Left cardiac atrium (tissue), 4 donors: ENCODE results near the gene C2orf49. TPM values are rescaled to one million over a fixed set of nuclear protein-coding genes. Genes with fewer than 3 reads are reported as not detected.

Experiments used
- ATAC-seq, 2 donors: fragments of 200-7000 bp; cut with Tn5 transposase; one replicate each; pipeline ENCODE4 v1.9.1; 2020; ENCODE audit warnings: mild to moderate bottlenecking in 2 of 2, moderate library complexity in 2 of 2
- DNase-seq: peaks from one replicate; pipeline ENCODE4 v3.0.0-alpha.2; 2020
- intact Hi-C, 2 donors: fragments of 100-400 bp; cut with DNase I; formaldehyde crosslinking; loops; one replicate each; pipeline versions ENCODE4 v1.14.1 to v1.15.1; 2022 to 2023
- long read RNA-seq: library from polyadenylated mRNA; unstranded; transcript quantifications from one replicate; pipeline ENCODE4 v2.0.0, GENCODE V29; 2021
- total RNA-seq, 2 donors: library from RNA; stranded (reverse); fragmentation: NEBNext Ultra II Directional; extraction: Animal tissue kit (Norgen Biotek cat#: 25700); gene quantifications; one replicate each; pipeline ENCODE4 v1.2.1, GENCODE V29; 2021
- donor health status: DM: no; HTN: yes; CAD: no.
- donor health status: DM: no; HTN: yes; CAD: no; lungs with severe emphysema.
- donor health status: DM: yes; HTN: yes; CAD: no.
- donor health status: Dilated cardiomyopathy.

C2orf49 gene
- total RNA-seq: 10 to 100 TPM; 15.6 to 16.2 TPM
- long read RNA-seq, full-length matches to known transcripts: 1 of 1 reads
- long read RNA-seq, partial matches to known transcripts: 0 of 1 reads
- long read RNA-seq, other reads (novel, unspliced or antisense): 0 of 1 reads

GRCh38 chr2:105337122-105338019, at the start of gene C2orf49:
C2orf49 (plus strand) TSS chr2:105337540; CDS start chr2:105337588, 48 bp downstream.
- peak; percentile 98 for ATAC-seq
- intact Hi-C loops: no loop called here
- peak; percentile 92 for DNase-seq

DNA sequence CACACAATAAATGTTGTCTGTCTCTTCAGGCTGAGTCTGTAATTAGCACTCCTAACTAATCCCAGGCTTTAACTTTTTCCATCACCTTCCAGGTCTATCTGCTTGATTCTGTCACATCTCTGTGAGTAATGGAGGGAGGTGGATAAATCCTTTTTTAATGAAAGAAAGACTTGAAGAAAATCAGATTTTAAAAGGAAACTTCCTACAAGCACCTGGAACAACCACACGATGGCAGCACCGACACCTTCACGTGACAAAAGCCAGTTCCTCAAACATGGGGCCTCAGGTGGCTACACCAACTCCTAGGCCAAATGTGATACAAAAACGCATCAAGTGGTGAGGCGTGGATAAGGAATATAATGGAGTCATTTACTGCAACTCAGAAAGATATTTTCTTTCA, 49.6 kb upstream of the C2orf49 start:
- intact Hi-C loops: no loop called here

DNA sequence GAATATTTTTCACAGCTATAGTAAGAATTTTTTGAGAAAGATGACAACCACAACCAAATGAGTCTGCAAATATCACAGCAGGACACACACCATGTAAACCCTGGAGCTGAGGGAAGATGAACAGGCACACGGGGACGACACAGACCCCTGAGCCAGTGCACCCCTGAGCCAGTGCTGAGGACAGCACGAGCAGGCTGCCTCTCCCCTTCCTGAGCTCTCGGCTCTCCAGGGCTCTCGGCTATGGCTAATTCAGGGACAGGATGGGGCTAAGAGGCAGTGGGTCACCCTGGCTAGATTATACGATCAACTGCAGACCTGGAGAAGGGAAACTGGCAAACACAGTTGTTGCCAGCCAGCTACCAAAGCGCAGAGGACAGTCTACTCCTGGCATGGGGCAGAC, 49.2 kb upstream of the C2orf49 start:
- DNase-seq: no peak
- intact Hi-C loops: no loop called here
- no peak for ATAC-seq

More for the DNA sequence above, 49.6 kb upstream of the C2orf49 start:
- ATAC-seq (no peak), DNase-seq (no peak)

GRCh38 chr2:105290981-105291660, 46.2 kb upstream of the C2orf49 start:
- ATAC-seq: no peak
- DNase-seq: no peak
- intact Hi-C loops: no loop called here

- ATAC-seq: no peak
- intact Hi-C loops: no loop called here
- DNase-seq: no peak
Measured at GRCh38 chr2:105291981-105292380, 45.4 kb upstream of the C2orf49 start.

GRCh38 chr2:105294046-105294445, 43.3 kb upstream of the C2orf49 start:
- DNase-seq (no peak), ATAC-seq (no peak)
- intact Hi-C loops: no loop called here

DNA sequence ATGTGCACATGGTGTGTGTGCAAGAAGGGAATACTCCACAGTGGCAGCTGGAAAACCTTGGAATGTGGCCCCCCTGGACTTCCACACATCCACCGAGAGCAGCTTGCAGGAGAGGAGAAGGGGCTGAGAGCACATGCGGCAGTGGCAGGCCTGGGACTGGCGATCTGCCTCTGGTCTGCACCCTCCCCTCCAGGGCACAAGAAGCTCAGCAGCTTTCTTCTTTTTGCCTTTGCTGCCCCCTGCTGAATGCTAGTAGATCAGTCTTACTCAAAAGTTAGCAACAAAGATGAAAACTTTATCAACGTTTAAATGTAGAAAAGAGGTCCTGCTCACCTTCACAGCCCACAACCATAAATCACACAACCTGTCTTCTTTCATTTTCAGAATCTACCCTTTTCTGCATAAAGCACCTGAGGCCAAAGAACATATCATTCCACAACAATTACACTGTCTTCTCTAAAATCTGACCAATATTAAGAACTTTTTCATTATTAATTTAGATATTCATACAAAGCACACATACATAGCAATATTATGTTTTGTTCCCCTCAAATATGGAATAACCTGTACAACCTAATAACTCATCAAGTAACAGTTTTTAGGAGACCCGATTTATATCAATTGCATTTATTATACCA, 42.4 kb upstream of the C2orf49 start:
- ATAC-seq (peak; percentile 50 to 54), DNase-seq (no peak)
- intact Hi-C loops: no loop called here

GRCh38 chr2:105296017-105296611, 41.2 kb upstream of the C2orf49 start:
- DNase-seq (no peak), ATAC-seq (no peak)
- intact Hi-C loops: no loop called here

DNA sequence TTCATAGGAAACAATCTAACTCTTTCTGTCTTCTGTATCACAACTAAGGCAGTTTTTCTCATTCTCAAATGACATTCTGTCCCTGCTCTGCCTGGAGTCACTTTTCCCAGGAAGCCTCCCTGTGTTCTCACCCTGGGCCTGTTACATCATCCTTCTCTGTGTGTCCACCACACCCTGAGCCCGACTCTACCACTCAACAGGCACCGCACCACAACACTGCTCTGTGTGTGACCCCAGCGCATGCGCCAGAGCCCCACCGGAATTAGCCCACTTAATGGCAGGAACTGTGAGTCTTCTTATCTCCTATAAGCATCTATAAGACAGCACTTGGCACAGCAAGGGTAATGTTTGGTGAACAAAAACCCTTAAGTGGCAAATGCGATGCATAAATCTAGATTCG, 40.1 kb upstream of the C2orf49 start:
- DNase-seq: no peak
- intact Hi-C loops: no loop called here
- ATAC-seq: no peak

DNA sequence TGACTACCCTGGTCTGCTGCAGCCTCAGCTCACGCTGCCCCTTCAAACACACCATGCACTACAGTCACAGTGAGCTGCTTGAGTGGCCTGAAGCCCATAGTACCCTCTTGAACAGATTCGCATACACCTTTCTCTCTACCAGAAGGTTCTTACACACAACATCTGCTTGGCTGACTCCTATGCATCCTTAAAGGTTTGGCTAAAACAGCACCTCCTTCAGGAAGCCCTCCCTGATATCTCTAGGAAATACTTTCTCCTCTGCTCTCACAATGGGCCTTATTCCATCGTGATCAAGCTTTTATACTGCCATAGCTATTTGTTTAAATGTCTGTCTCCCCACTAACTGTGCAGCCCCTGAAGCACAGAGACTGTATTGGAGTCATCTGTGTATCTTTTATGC, 39.3 kb upstream of the C2orf49 start:
- no peak for DNase-seq
- intact Hi-C loops: no loop called here
- no peak for ATAC-seq

DNA sequence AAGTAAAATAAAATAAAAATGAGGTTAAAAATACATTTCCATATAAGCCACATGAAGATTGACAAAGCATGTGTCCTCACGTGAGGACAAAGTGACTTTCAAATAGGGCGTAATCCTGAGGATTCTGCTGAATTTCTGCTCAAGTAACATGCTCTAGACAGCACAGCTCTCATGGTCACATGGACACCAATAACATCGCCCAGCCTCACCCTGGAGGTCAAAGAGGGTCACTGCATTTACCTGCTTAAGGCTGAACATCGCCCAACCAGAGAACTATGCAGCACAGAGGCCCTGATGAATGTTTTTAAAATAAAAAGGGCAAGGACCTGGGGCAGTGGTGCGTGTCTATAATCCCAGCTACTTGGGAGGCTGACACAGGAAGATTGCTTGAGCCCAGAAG, 38.0 kb upstream of the C2orf49 start:
- intact Hi-C loops: no loop called here
- ATAC-seq (no peak), DNase-seq (no peak)

- ATAC-seq (no peak), DNase-seq (no peak)
- intact Hi-C loops: no loop called here
Measured at GRCh38 chr2:105301646-105302045, 35.7 kb upstream of the C2orf49 start.

DNA sequence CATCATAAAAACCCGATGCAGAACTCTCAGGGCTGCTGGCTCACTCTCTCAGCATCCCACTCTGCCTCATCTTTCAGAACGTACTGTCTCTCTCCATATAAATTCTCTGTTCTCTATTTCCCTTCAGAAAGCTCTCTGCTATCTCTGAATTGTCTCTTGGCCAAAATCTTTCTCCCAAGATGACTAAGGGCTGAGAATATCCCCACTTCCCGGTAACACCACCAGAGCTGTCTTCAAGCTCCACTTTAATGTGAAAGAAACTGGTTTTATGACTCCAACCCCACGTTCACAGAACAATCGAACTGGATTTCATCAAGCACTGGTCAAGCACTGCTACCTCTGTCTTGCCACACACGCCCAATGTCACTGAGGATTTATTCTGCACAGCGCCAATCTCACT, 30.2 kb upstream of the C2orf49 start:
- no peak for DNase-seq
- intact Hi-C loops: no loop called here
- ATAC-seq: no peak

DNA sequence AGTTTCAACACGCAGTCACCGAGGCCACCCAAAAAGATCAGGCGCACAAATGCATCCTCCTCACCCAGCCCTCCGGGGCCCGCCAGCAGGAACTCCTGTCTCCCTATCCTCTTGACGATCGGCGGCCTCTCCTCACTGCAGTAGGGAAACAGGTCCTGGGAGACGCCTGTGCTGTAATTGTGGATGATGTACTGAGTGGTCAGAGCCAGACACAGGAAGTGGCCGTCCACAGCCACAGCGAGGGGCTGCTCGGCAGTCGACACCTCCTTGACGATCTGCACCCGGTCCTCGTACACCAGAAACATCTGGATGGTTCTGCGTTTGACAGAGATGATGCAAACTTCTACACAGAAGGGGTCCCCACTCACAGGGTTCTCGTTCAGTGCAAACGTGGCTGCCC, 29.8 kb upstream of the C2orf49 start:
- DNase-seq (no peak), ATAC-seq (peak; percentile 15 to 51)
- intact Hi-C loops: no loop called here

DNA sequence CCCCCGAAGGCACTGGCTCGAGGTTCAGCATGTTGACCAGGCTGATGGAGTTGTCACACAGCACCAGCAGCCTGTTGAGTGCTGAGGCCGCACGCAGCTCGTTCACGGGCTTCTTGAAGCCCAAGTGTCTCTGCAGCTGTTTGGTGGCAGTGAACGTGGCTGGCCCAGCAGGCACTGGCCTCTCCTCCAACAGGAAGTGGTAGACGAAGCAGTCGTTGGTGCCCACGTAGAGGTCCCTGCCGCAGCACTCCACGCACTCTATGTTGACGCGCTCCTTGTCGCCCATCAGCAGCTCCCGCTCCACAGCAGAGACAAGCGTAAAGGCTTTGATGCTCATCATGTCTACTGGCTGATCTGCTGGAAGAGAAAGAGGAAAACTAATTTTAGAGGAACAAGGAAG, 29.4 kb upstream of the C2orf49 start:
- intact Hi-C loops: no loop called here
- ATAC-seq (no peak), DNase-seq (no peak)

DNA sequence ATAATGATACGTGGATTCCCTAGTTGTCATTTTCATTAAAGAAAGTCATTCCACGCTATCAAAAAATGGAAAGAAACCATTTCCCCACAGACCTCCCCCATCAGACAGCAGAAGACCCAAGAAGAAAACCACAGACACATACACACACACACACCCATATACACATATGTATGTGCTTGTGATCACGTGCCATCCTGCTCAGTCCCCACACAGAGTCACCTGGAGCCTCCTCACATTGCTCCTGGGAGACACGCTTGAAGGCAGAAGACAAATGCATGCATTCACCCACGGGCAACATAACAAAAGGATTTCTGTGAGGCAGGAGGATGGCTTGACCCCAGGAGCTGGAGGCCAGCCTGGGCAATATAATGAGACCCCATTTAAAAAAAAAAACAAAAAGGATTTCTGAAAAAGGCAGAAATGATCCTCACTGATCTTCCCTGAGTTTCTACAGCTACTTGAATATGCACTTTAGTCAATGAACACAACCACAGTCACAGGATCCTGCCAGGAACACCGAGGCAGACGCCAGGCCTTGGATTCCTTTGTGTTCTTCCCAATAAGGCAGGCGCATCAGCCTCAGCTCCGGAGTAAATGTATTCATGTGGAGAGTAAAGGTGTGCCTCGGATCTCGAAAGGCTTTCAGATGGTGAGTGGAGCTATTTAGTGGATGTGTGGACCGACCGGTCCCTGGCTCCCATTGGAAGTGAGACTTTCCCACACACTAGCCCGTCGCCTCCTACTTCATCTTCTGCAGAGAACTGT, 28.8 kb upstream of the C2orf49 start:
- DNase-seq (no peak), ATAC-seq (no peak)
- intact Hi-C loops: no loop called here

DNA sequence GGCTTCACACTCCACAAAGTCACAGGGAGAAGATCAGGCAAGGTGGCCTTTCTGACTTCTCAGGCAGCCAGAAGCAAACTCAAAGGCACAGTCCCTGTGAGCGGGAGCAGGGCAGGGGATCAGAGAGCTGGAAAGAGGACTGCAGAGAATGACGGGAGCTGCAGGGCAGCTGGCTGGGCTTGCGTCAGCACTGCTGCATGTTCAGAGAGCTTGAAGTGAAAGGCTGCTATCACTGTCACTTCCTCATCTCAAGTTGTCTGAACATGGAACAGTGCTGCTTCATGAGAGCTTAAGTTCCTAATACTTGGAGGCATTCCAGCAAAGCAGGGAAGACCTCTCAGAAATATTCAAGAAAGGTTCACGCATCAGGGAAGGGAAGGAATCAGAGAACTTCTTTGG, 28.2 kb upstream of the C2orf49 start:
- intact Hi-C loops: no loop called here
- ATAC-seq (peak; percentile 74 to 80), DNase-seq (peak; percentile 36)

DNA sequence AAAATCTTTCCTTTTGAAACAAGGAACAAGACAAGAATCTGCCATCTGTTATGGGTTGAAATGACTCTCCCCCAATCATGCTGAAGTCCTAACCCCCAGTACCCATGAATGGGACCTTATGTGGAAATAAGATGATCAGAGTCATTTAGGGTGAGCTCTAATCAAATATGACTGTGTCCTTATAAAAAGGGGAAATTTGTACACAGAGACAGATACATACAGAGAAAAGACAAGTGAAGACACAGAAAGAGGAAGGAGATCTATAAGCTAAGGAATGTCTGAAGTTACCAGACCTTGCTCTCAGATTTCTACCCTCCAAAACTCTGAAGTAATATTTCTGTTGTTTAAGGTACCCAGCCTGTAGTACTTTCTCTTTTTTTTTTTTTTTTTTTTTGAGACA, 23.5 kb upstream of the C2orf49 start:
- intact Hi-C loops: no loop called here
- ATAC-seq (no peak), DNase-seq (no peak)

DNA sequence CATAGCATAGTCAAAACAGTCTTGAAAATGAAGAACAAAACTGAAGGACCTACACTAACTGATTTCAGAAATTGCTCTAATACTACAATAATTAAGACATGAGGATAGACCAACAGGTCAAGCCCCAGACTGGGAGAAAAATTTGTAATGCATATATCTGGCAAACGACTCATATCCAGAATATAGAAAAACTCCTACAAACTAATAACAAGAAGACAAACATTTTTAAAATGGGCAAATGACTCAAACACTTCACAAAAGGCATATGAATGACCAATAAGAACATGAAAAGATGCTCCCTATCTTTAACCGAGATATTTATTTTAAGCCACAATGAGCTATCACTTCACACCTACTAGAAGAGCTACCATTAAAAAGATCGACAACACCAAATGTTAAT, 22.0 kb upstream of the C2orf49 start:
- intact Hi-C loops: no loop called here
- ATAC-seq (no peak), DNase-seq (no peak)
